Esophagus squamous epithelium (tissue), 5 donors: ENCODE results near the gene AATK. TPM values are rescaled to one million over a fixed set of nuclear protein-coding genes. Genes with fewer than 3 reads are reported as not detected.

Experiments
- DNase-seq: peaks from one replicate; lab custom pipeline; 2025; lab: John Stamatoyannopoulos, UW
- H3K27ac ChIP-seq, 4 donors: fragments of 200-600 bp; sonication (generic); one replicate each; pipeline ENCODE4 v1.5.1; 2016 to 2019; ENCODE audit warnings: mild to moderate bottlenecking in 1 of 4
- H3K27me3 ChIP-seq, 4 donors: fragments of 200-600 bp; sonication (generic); 1 replicate in 3 of 4; 2 replicates in 1 of 4; pipeline versions ENCODE4 v1.5.1 to v1.6.0; 2017 to 2021; ENCODE audit warnings: antibody characterized with exemption in 1 of 4
- H3K36me3 ChIP-seq, 3 donors: fragments of 200-600 bp; sonication (generic); one replicate each; pipeline ENCODE4 v1.5.1; 2016 to 2019
- H3K4me1 ChIP-seq, 3 donors: fragments of 200-600 bp; sonication (generic); one replicate each; pipeline ENCODE4 v1.5.1; 2017 to 2019
- H3K4me3 ChIP-seq, 4 donors: fragments of 200-600 bp; sonication (generic); 1 replicate in 3 of 4; 2 replicates in 1 of 4; pipeline ENCODE4 v1.5.1; 2016 to 2019; ENCODE audit warnings: mild to moderate bottlenecking in 2 of 4, moderate library complexity in 1 of 4
- H3K9me3 ChIP-seq, 3 donors: fragments of 200-600 bp; sonication (generic); one replicate each; pipeline ENCODE4 v1.5.1; 2016 to 2019
- POLR2A ChIP-seq, 4 donors: fragments of 450-650 bp; IDR thresholded peaks; one replicate each; pipeline ENCODE4 v1.6.1; 2017; ENCODE audit warnings: antibody characterized with exemption in 4 of 4, mild to moderate bottlenecking in 4 of 4, moderate library complexity in 3 of 4
- WGBS, 2 donors: methylation state at CpG; one replicate each; pipeline ENCODE4 v1.1.5; 2018; 5-methylcytosine and 5-hydroxymethylcytosine counted together
- intact Hi-C: fragments of 100-400 bp; cut with DNase I; formaldehyde crosslinking; loops from one replicate; pipeline ENCODE4 v1.15.0; 2022
- total RNA-seq, 4 donors: library from RNA; depleted of rRNA; stranded (reverse); fragments of >200 nt; gene quantifications; one replicate each; pipeline ENCODE4 v1.1.0, GENCODE V29; 2016
- TF ChIP-seq, protein P1 (sequence below), 6 experiments: fragments of 450-650 bp in 4 of 6; fragments of 200-600 bp in 2 of 6; sonication (generic) in 2 of 6; IDR thresholded peaks; one replicate each; pipeline ENCODE4 v1.5.1; 2016 to 2019; ENCODE audit warnings: antibody characterized with exemption in 6 of 6, mild to moderate bottlenecking in 4 of 6, moderate library complexity in 4 of 6
- donor health status: DM: yes; HTN: yes; CAD: no.

Gene AATK
- total RNA-seq, 4 donors from 2014 or later: 0.57 to 1.5 (median 0.70) TPM; not detected in 1

DNA sequence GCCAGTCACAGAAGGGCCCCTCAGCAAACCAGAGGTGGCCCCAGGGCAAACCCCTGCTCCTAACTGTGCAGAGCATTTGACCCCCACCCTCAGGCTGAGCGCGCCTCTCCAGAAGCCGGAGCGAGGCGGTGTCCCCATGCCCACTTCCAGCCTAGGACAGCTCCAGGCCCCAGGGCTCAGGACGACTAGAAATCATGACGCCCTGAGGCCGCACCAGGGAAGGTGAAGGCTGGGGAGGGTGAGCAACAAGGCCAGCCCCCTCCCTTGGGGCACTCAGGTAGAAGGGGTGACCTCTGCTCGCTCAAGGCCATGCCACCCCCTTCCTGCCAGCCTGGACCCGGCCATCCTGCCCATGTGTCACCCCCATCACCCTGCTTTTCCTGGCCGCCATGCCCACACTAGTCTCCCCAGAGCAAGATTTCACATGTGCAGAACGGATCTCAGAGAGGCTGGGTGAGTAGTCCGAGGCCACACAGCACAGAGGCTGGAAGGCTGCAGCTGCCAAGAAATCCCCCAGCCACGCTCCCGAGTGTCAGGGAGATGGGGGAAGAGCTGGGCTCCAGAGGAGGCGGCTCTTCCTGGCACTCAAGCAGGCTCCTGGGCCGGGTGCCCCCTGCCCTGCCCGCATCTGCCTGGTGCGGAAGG is 2.8 kb downstream of the AATK start:
- no peaks in the 10 kb centered on the region for H3K9me3 ChIP-seq
- no peaks in the 10 kb centered on the region for H3K36me3 ChIP-seq
- intact Hi-C loops: no loop called here
- no peak for TF ChIP-seq POLR2A (IDR thresholded peaks at IDR 0.05)
- TF ChIP-seq, protein P1, sequence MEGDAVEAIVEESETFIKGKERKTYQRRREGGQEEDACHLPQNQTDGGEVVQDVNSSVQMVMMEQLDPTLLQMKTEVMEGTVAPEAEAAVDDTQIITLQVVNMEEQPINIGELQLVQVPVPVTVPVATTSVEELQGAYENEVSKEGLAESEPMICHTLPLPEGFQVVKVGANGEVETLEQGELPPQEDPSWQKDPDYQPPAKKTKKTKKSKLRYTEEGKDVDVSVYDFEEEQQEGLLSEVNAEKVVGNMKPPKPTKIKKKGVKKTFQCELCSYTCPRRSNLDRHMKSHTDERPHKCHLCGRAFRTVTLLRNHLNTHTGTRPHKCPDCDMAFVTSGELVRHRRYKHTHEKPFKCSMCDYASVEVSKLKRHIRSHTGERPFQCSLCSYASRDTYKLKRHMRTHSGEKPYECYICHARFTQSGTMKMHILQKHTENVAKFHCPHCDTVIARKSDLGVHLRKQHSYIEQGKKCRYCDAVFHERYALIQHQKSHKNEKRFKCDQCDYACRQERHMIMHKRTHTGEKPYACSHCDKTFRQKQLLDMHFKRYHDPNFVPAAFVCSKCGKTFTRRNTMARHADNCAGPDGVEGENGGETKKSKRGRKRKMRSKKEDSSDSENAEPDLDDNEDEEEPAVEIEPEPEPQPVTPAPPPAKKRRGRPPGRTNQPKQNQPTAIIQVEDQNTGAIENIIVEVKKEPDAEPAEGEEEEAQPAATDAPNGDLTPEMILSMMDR (IDR thresholded peaks at IDR 0.05): no peak
- DNase-seq: no peak
- no peak overlapping the region for H3K4me3 ChIP-seq
- H3K4me1 ChIP-seq: peaks cover 6 to 38% (median 12%) of the 10 kb centered on the region in 3 donors
- H3K27me3 ChIP-seq: peaks cover 0 to 89% (median 7%) of the 10 kb centered on the region in 4 donors
- H3K27ac ChIP-seq: no peak overlapping the region
- WGBS, 2 donors: no CpG with 5 or more reads among the region's 19 CpGs

DNA sequence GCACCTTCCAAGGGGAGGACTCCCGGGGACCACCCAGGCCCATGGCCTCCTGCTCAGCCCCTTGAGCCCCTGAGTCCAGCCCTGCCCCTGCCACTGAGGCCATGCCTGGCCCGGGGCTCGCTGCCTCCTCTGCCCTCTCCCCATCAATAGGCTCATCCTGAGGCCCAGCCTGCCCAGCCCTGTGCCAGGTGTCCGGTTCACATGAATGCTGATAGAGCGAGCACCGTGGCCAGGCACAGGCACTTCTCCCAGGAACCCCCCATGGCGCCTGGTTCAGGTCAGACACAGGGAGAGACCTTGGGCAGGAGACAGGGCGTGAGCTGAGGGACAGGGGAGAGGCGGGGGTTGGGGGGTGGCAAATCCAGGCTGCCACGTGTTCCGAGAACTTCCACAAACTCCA is 3.5 kb downstream of the AATK start:
- peaks cover 6 to 38% (median 12%) of the 10 kb centered on the region in 3 donors for H3K4me1 ChIP-seq
- H3K9me3 ChIP-seq: no peaks in the 10 kb centered on the region
- peaks cover 0 to 84% (median 7%) of the 10 kb centered on the region in 4 donors for H3K27me3 ChIP-seq
- H3K4me3 ChIP-seq: no peak overlapping the region
- no peak overlapping the region for H3K27ac ChIP-seq
- no peaks in the 10 kb centered on the region for H3K36me3 ChIP-seq
- 73 to 80% methylated on average over 2 to 4 of the region's 11 CpGs for WGBS, 2 donors
- intact Hi-C loops: no loop called here
- no peak for DNase-seq
- no peak for TF ChIP-seq POLR2A (IDR thresholded peaks at IDR 0.05)

DNA sequence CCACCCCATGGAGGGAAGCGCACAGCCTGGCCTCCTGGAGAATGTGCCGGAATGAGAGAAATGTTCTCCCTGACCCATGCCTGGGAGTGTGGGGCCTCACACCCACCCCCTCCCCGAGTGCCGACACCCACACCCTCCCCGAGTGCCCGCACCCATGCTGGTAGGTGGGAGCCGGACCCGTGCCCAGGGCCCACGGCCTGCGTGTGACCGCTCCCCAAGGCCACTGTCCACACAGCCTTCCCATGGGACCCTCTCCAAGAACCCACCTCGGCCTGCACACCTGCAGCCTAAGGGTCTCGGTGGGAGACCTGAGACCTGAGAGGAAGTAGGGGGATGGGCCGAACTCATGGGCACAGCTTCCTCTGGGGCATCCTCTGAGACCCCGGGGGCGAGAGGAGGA is 4.0 kb downstream of the AATK start:
- H3K27me3 ChIP-seq: peaks cover 0 to 79% (median 6%) of the 10 kb centered on the region in 4 donors
- no peak overlapping the region for H3K4me3 ChIP-seq
- DNase-seq: no peak
- 75 to 76% methylated on average over 1 to 4 of the region's 16 CpGs for WGBS, 2 donors
- peaks cover 6 to 38% (median 12%) of the 10 kb centered on the region in 3 donors for H3K4me1 ChIP-seq
- intact Hi-C loops: no loop called here
- H3K27ac ChIP-seq: no peak overlapping the region
- TF ChIP-seq, protein P1 (IDR thresholded peaks at IDR 0.05): no peak
- TF ChIP-seq POLR2A (IDR thresholded peaks at IDR 0.05): no peak
- H3K36me3 ChIP-seq: no peaks in the 10 kb centered on the region
- H3K9me3 ChIP-seq: no peaks in the 10 kb centered on the region

DNA sequence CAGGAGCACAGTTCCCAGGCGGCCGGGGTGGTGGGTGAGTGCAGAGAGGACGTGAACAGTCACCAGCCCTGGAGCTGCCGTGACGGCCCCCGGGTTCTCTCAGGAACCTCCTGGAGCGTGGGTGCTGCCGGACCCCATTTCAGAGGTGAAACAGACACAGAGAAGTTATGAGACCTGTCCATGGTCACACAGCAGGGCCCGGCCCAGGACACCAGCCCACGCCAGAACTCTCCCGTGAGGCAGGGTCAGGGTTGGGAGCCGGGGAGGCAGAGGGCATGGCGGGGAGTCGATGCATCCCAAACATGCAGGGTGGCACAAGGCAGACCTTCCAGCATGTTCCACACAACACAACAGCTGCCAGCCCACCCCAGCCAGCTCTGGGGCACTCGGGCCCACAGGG is 4.5 kb downstream of the AATK start:
- no peak for TF ChIP-seq POLR2A (IDR thresholded peaks at IDR 0.05)
- TF ChIP-seq, protein P1 (IDR thresholded peaks at IDR 0.05): no peak
- peaks cover 5 to 36% (median 11%) of the 10 kb centered on the region in 3 donors for H3K4me1 ChIP-seq
- H3K4me3 ChIP-seq: no peak overlapping the region
- no peak for DNase-seq
- H3K27ac ChIP-seq: no peak overlapping the region
- H3K36me3 ChIP-seq: no peaks in the 10 kb centered on the region
- no peaks in the 10 kb centered on the region for H3K9me3 ChIP-seq
- peaks cover 0 to 74% (median 4%) of the 10 kb centered on the region in 4 donors for H3K27me3 ChIP-seq
- intact Hi-C loops: no loop called here
- WGBS, 2 donors: 90 to 93% methylated on average over 2 to 5 of the region's 15 CpGs

DNA sequence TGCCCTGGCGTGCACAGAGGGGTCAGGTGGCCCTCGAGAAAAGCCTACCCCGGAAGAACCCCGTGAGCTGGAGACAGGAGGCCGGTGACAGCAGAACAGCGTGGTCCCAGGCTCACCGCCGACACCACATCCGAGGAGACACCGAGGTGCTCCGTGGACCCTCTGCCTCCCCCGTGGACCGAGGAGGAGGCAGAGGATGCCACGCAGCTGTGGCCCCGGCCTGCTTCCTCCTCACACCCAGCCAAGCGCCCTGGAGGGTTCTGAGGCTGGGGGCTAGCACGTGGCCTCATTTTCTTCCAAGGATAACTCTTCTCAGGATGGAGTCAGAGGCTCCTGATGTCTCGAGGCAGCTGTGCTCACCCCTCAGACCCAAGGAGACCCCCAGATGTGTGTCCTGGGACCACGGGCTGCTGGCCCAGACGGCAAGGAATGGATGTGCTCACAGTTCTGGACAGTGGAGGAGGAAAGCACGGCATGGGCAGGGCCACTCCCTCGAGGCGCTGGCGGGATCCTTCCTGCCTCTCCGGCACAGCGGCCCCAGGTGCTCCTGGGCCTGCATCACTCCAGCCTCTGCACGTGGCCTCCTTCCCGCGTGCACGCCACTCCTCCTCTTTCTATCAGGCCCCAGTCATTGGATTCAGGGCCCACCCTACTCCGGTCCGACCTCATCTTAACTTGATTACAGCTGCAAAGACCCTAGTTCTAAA is 5.1 kb downstream of the AATK start:
- no peak for TF ChIP-seq POLR2A (IDR thresholded peaks at IDR 0.05)
- TF ChIP-seq, protein P1 (IDR thresholded peaks at IDR 0.05): no peak
- intact Hi-C loops: no loop called here
- no peak for DNase-seq
- peaks cover 0 to 31% (median 9%) of the 10 kb centered on the region in 3 donors for H3K4me1 ChIP-seq
- no peak overlapping the region for H3K27ac ChIP-seq
- 39% methylated on average over 3 of the region's 32 CpGs; no CpG with 5 or more reads in 1 of the 2 donors for WGBS, 2 donors
- peaks cover 0 to 68% (median 4%) of the 10 kb centered on the region in 4 donors for H3K27me3 ChIP-seq
- no peaks in the 10 kb centered on the region for H3K36me3 ChIP-seq
- H3K4me3 ChIP-seq: peak overlapping the region in 1 of 4 donors; percentile 58
- H3K9me3 ChIP-seq: no peaks in the 10 kb centered on the region
